ENCODE results near the gene GALNT16.
A peak's percentile ranks its signal among the peaks of the same experiment; 100 is the strongest.
"Not testable (repeated sequence)": the region's sequence is repeated elsewhere in the genome, so short reads cannot be mapped to it uniquely, and the experiment has no call there.

Gene GALNT16

DNA sequence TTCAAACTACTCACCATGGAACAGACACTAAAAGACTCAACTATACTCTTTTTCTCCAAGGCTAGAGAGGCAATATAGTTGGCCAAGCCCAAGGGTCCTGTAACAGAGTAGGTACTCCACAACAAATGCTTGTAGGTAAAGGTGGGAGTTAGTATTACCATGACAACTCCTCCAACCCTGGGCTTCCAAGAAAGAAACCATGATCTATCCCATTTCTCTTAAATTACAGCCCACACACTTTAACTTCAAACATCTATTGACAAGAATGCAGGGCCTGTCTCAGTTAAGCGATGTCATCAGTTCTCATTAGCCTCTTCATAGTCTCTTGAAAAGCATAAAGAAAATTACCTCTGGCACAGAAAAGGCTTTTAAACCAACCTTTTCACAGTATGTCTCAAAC is 113.1 kb downstream of the GALNT16 start:
- H3K9ac ChIP-seq (ENCODE audit: low read length): no peak overlapping the region
- peaks cover 4% of the 10 kb centered on the region for H3K36me3 ChIP-seq (ENCODE audit: control insufficient read depth, insufficient read depth, low read length)
- no peaks in the 10 kb centered on the region for H3K4me1 ChIP-seq (ENCODE audit: control insufficient read depth, insufficient read depth, low read length)
- no peak overlapping the region for H3K4me3 ChIP-seq (ENCODE audit: low read length)
- no peaks in the 10 kb centered on the region for H3K27me3 ChIP-seq (ENCODE audit: control insufficient read depth, insufficient read depth, low read length)
- H3K27ac ChIP-seq (ENCODE audit: low read depth, low read length): no peak overlapping the region

DNA sequence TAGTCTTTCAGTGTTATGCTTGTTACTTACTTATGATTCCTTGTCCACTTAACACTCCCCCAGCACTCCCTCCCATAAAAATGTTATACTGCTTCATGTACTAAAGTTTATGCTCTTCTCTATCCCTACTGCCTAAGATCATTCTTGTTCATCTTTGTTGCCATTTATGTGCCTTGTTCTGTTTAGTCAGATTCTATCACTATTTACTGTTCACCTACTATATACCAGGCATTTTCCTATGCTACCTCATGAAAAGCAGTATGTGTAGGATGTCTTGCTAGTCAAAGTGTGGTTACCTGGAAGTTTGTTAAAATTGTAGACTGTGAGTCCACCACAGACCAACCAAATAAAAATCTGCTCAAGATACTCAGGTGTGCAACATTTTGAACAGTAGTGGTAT is 114.3 kb downstream of the GALNT16 start:
- no peak overlapping the region for H3K4me3 ChIP-seq (ENCODE audit: low read length)
- no peaks in the 10 kb centered on the region for H3K4me1 ChIP-seq (ENCODE audit: control insufficient read depth, insufficient read depth, low read length)
- H3K9ac ChIP-seq (ENCODE audit: low read length): no peak overlapping the region
- H3K27me3 ChIP-seq (ENCODE audit: control insufficient read depth, insufficient read depth, low read length): no peaks in the 10 kb centered on the region
- H3K36me3 ChIP-seq (ENCODE audit: control insufficient read depth, insufficient read depth, low read length): peaks cover 4% of the 10 kb centered on the region
- no peak overlapping the region for H3K27ac ChIP-seq (ENCODE audit: low read depth, low read length)

DNA sequence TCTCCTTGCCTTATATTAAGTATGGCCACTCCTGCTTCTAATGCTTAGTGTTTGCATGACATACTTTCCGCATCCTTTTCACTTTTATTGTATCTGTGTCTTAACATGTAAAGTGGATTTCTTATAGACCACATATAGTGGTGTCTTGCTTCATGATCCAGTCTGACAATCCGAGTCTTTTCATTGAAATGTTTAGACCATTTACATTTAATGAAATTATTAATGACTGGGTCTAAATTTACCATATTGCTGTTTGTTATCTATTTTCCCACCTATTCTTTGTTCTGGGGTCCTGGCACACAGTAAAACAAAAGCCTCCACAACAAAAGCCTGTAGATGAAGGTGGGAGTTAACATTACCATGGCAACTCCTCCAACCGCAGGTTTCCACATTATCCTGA is 115.2 kb downstream of the GALNT16 start:
- Histone ChIP-seq H3K4me1 (ENCODE audit: control insufficient read depth, insufficient read depth, low read length) (no peaks in the 10 kb centered on the region), H3K4me3 (ENCODE audit: low read length) (no peak overlapping the region), H3K36me3 (ENCODE audit: control insufficient read depth, insufficient read depth, low read length) (peaks cover 9% of the 10 kb centered on the region)

DNA sequence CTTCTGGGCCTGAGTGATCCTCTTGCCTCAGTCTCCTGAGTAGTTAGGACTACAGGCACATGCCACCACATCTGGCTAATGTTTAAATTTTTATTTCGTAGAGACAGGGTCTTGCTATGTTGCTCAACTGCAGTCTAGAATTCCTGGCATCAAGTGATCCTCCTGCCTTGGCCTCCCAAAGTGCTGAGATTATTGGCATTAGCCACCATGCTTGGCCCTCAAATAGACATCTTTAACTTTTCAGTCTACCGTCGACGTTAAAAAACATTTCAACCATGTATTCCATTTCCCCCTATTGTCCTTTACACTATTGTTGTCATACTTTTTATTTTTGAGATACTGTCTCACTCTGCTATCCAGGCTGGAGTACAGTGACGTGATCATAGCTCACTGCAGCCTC is 115.8 kb downstream of the GALNT16 start:
- peaks cover 9% of the 10 kb centered on the region for H3K36me3 ChIP-seq (ENCODE audit: control insufficient read depth, insufficient read depth, low read length)
- H3K9ac ChIP-seq (ENCODE audit: low read length): no peak overlapping the region
- no peaks in the 10 kb centered on the region for H3K4me1 ChIP-seq (ENCODE audit: control insufficient read depth, insufficient read depth, low read length)
- H3K4me3 ChIP-seq (ENCODE audit: low read length): no peak overlapping the region
- no peaks in the 10 kb centered on the region for H3K27me3 ChIP-seq (ENCODE audit: control insufficient read depth, insufficient read depth, low read length)
- H3K27ac ChIP-seq (ENCODE audit: low read depth, low read length): no peak overlapping the region

More for the DNA sequence above, 115.2 kb downstream of the GALNT16 start:
- H3K27ac ChIP-seq (ENCODE audit: low read depth, low read length): no peak overlapping the region
- no peak overlapping the region for H3K9ac ChIP-seq (ENCODE audit: low read length)
- H3K27me3 ChIP-seq (ENCODE audit: control insufficient read depth, insufficient read depth, low read length): no peaks in the 10 kb centered on the region

DNA sequence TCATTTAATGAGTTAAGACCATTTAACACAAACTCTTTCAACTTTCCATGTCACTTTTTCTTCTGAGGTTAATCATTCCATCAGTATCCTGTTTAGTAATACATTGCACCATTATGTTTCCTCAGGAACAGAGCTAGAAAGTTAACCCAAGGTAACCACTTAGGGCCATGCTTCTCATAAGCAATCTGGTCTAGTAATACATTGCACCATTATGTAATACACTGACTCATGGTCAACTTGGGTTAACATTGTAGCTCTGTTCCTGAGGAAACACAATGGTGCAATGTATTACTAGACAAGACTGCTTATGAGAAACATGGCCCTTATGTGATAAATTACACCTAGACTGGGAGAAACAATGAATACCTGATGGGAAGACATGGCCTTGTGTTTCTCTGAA is 116.5 kb downstream of the GALNT16 start:
- Histone ChIP-seq H3K27ac (ENCODE audit: low read depth, low read length) (no peak overlapping the region), H3K27me3 (ENCODE audit: control insufficient read depth, insufficient read depth, low read length) (no peaks in the 10 kb centered on the region), H3K36me3 (ENCODE audit: control insufficient read depth, insufficient read depth, low read length) (peaks cover 9% of the 10 kb centered on the region), H3K4me3 (ENCODE audit: low read length) (no peak overlapping the region), H3K4me1 (ENCODE audit: control insufficient read depth, insufficient read depth, low read length) (no peaks in the 10 kb centered on the region), H3K9ac (ENCODE audit: low read length) (no peak overlapping the region)

DNA sequence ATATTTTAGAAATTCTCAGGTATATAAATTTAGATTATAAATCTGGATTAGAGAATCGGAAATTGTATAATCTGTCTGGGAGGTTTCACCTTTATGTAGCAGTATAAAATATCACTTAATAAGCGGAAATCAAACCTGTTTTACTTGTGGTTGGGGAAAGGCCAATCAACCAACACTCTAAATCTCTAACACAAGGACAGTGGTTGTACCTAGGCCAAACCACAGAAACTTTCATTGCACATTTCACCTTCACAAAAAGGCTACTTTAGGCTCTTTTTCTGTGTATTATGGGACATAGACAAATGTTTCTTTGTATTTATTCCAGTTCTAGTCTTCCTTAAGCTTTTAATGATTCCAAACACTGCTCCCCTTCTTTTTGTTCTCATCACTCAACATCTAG is 118.3 kb downstream of the GALNT16 start:
- Histone ChIP-seq H3K27me3 (ENCODE audit: control insufficient read depth, insufficient read depth, low read length) (no peaks in the 10 kb centered on the region), H3K4me1 (ENCODE audit: control insufficient read depth, insufficient read depth, low read length) (no peaks in the 10 kb centered on the region), H3K9ac (ENCODE audit: low read length) (no peak overlapping the region), H3K27ac (ENCODE audit: low read depth, low read length) (no peak overlapping the region), H3K4me3 (ENCODE audit: low read length) (no peak overlapping the region), H3K36me3 (ENCODE audit: control insufficient read depth, insufficient read depth, low read length) (peaks cover 9% of the 10 kb centered on the region)

DNA sequence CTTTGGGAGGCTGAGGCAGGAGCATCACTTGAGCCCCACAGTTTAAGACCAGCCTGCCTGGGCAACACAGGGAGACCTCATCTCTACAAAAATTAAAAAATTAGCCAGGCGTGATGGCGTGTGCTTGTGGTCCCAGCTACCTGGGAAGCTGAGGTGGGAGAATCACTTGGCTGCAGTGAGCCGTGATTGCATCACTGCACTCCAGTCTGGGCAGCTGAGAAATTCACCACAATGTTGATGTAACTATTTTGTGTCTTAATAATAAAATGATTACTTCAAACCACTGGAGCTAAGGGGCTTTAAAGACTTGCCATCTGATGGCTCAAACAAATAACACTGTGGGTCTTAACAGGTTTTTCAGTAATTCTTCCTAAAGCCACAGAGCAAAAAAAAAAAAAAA is 127.4 kb downstream of the GALNT16 start:
- Histone ChIP-seq H3K4me1 (ENCODE audit: control insufficient read depth, insufficient read depth, low read length) (no peaks in the 10 kb centered on the region), H3K36me3 (ENCODE audit: control insufficient read depth, insufficient read depth, low read length) (peaks cover 16% of the 10 kb centered on the region)

DNA sequence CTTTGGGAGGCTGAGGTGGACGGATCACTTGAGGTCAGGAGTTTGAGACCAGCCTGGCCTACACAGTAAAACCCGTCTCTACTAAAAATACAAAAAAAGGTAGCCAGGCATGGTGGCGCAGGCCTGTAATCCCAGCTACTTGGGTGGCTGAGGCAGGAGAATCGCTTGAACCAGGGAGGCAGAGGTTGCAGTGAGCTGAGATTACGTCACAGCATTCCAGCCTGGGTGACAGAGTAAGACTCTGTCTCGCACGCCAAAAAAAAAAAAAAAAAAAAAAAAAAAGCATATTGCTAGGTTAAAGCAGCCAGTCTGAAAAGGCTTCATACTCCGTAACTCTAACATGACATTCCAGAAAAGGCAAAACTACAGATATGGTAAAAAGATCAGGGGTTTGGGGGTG is 131.4 kb downstream of the GALNT16 start:
- not testable (repeated sequence) for H3K27ac ChIP-seq (ENCODE audit: low read depth, low read length); H3K27me3 ChIP-seq (ENCODE audit: control insufficient read depth, insufficient read depth, low read length); H3K4me1 ChIP-seq (ENCODE audit: control insufficient read depth, insufficient read depth, low read length); H3K4me3 ChIP-seq (ENCODE audit: low read length); H3K9ac ChIP-seq (ENCODE audit: low read length)
- peaks cover 14% of the 10 kb centered on the region for H3K36me3 ChIP-seq (ENCODE audit: control insufficient read depth, insufficient read depth, low read length)

More for the DNA sequence above, 127.4 kb downstream of the GALNT16 start:
- H3K4me3 ChIP-seq (ENCODE audit: low read length): no peak overlapping the region
- no peaks in the 10 kb centered on the region for H3K27me3 ChIP-seq (ENCODE audit: control insufficient read depth, insufficient read depth, low read length)
- no peak overlapping the region for H3K9ac ChIP-seq (ENCODE audit: low read length)
- H3K27ac ChIP-seq (ENCODE audit: low read depth, low read length): no peak overlapping the region

DNA sequence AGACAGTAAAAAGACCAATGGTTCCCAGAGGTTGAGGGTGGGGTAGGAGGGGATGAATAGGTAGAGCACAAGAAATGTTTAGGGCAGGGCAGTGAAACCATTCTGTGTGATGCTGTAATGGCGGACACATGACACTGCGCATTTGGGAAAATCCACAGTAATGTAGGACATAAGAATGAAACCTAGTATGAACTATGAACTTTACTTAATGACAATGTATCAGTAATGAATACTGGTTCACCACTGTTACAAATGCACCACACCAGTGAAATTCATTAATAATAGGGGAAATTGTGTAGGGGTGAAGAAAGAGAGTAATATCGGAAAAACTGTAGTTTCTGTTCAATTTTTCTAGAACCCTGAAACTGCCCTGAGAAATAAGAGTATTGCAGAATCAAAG is 132.5 kb downstream of the GALNT16 start:
- Histone ChIP-seq H3K9ac (ENCODE audit: low read length) (no peak overlapping the region), H3K27me3 (ENCODE audit: control insufficient read depth, insufficient read depth, low read length) (no peaks in the 10 kb centered on the region), H3K4me1 (ENCODE audit: control insufficient read depth, insufficient read depth, low read length) (peaks cover 8% of the 10 kb centered on the region), H3K36me3 (ENCODE audit: control insufficient read depth, insufficient read depth, low read length) (peaks cover 13% of the 10 kb centered on the region), H3K27ac (ENCODE audit: low read depth, low read length) (no peak overlapping the region), H3K4me3 (ENCODE audit: low read length) (no peak overlapping the region)

DNA sequence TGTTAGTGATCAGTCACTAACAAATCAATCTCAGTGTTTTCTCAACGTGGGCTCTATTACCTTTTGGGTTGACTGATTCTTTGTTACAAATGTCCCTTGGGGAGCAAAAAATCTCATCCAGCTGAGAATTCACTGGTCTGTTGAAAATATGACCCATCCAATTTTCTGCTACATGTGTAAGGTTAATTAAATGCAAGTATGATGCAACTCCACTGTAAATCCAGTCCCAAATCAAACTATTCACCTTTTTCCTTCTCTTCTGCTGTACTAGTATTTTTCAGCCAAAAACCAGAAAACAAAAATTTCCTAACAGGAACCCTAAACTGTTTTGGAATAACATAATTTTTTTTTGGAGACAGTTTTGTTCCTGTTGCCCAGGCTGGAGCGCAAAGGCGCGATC is 136.0 kb downstream of the GALNT16 start:
- peaks cover 25% of the 10 kb centered on the region for H3K4me1 ChIP-seq (ENCODE audit: control insufficient read depth, insufficient read depth, low read length)
- H3K9ac ChIP-seq (ENCODE audit: low read length): no peak overlapping the region
- H3K27me3 ChIP-seq (ENCODE audit: control insufficient read depth, insufficient read depth, low read length): no peaks in the 10 kb centered on the region
- no peak overlapping the region for H3K4me3 ChIP-seq (ENCODE audit: low read length)
- no peak overlapping the region for H3K27ac ChIP-seq (ENCODE audit: low read depth, low read length)
- peaks cover 11% of the 10 kb centered on the region for H3K36me3 ChIP-seq (ENCODE audit: control insufficient read depth, insufficient read depth, low read length)

DNA sequence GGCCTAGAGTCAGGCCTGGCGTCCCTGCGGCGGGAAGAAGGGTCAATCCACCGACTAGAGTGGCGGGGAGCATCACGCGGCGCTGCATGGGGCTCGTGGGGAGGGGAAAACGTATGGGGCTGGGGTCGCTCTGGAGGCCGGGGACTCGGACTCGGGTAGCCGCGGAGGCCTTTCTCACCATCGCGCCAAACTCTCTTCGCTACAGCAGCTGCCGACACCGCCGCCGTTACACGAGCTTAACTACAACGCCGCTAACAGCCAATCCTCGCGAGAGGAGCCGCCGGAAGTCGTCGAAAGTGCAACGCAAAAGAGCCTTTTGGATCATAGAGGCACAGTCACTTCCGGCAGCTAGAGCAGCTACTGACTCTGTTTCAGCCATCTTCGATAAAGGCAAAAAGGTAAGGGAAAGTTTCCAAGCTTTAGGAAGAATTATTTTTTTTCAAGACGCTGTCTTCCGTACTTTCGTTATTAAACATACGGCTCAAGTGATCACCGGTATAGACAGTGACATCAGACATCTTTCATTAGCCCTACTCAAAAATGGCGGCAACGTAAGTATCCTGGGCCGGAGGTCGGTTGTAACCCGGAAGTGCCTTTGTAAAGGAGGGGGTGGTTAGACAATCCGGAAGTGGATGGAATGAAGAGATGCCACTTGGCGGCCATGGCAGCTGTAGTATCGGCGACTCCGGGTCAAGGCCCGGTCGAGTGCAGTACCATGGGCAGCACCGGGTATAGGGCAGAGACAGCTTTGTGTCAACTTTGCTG is 138.3 kb downstream of the GALNT16 start, which contains the start of the genes ERH and SLC39A9:
TSS of gene ERH (minus strand) at position 247 of the 765 bp plus-strand sequence. CDS start at position 181, 66 bp downstream.
TSS of gene SLC39A9 (plus strand) at position 640 of the 765 bp plus-strand sequence. CDS start 678 bp downstream, outside the sequence.
- H3K27ac ChIP-seq (ENCODE audit: low read depth, low read length): peak within 1 kb of the TSS; percentile 97
- H3K4me3 ChIP-seq (ENCODE audit: low read length): peak within 1 kb of the TSS; percentile 87
- H3K27me3 ChIP-seq (ENCODE audit: control insufficient read depth, insufficient read depth, low read length): no peaks in the 10 kb centered on the region
- peaks cover 5% of the 10 kb centered on the region for H3K36me3 ChIP-seq (ENCODE audit: control insufficient read depth, insufficient read depth, low read length)
- H3K9ac ChIP-seq (ENCODE audit: low read length): peak within 1 kb of the TSS; percentile 92
- H3K4me1 ChIP-seq (ENCODE audit: control insufficient read depth, insufficient read depth, low read length): peaks cover 28% of the 10 kb centered on the region

DNA sequence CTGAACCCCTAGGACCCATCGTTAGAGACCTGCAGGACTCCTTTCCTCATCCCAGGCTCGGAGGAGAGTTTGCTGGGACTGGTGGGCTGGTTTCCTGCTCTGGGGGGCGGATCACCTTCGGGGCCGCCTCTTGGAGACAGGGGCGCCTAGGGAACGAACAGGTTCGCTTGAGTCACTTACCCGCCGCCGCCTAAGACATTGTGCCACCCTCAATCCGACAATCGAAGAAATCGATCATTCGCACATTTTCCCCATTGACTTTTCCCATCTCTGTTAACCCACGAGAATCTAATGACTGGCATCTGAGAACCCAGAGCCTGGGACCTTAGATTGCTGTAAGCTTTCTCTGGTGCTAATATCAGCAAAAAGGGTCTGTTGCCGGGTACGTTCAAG is 138.9 kb downstream of the GALNT16 start:
- H3K27me3 ChIP-seq (ENCODE audit: control insufficient read depth, insufficient read depth, low read length): no peaks in the 10 kb centered on the region

DNA sequence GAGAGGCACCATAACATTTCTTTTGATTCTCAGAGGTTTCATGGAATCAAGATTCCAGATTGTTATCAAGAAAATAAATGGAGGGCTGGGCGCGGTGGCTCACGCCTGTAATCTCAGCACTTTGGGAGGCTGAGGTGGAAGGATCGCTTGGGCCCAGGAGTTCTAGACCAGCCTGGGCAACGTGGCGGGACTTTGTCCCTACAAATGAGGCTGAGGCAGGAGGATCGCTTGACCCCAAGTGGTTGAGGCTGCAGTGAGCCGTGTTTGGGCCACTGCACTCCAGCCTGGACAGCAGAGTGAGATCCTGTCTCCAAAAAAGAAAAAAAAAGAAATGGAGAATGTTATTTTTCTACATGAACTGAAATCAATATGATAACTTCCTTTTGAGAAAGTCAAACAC is 139.8 kb downstream of the GALNT16 start:
- H3K4me3 ChIP-seq (ENCODE audit: low read length): peak overlapping the region; percentile 87
- H3K27me3 ChIP-seq (ENCODE audit: control insufficient read depth, insufficient read depth, low read length): no peaks in the 10 kb centered on the region
- no peak overlapping the region for H3K27ac ChIP-seq (ENCODE audit: low read depth, low read length)
- H3K4me1 ChIP-seq (ENCODE audit: control insufficient read depth, insufficient read depth, low read length): peaks cover 28% of the 10 kb centered on the region
- no peaks in the 10 kb centered on the region for H3K36me3 ChIP-seq (ENCODE audit: control insufficient read depth, insufficient read depth, low read length)
- no peak overlapping the region for H3K9ac ChIP-seq (ENCODE audit: low read length)

More for the DNA sequence above, 138.9 kb downstream of the GALNT16 start:
- peak overlapping the region; percentile 97 for H3K27ac ChIP-seq (ENCODE audit: low read depth, low read length)
- H3K4me3 ChIP-seq (ENCODE audit: low read length): peak overlapping the region; percentile 87
- H3K4me1 ChIP-seq (ENCODE audit: control insufficient read depth, insufficient read depth, low read length): peaks cover 28% of the 10 kb centered on the region
- H3K9ac ChIP-seq (ENCODE audit: low read length): peak overlapping the region; percentile 92
- no peaks in the 10 kb centered on the region for H3K36me3 ChIP-seq (ENCODE audit: control insufficient read depth, insufficient read depth, low read length)

Measured in rectal smooth muscle tissue (tissue), 1 donor.